K562 (cell line): ENCODE data around the gene WDPCP. TPM values are rescaled to one million over a fixed set of nuclear protein-coding genes. Genes with fewer than 3 reads are reported as not detected.

Source experiments
- ATAC-seq: fragments of 200-7000 bp; cut with Tn5 transposase; 3 replicates; pipeline ENCODE4 v1.9.1; 2020; ENCODE audit warnings: moderate library complexity
- BruUV-seq: library from RNA; stranded (reverse); fragments of 400-500 nt; replicated peaks from 2 replicates; lab custom pipeline; 2021; lab: Mats Ljungman, UMichigan
- CTCF ChIA-PET: fragments of 300-600 bp; formaldehyde crosslinking; extraction: SDS; loops from one replicate; lab custom pipeline; 2021; ENCODE audit warnings: low intra/inter-chr PET ratio; lab: Yijun Ruan, JAX
- POLR2A ChIA-PET: fragments of 300-600, 350-650 bp; sonication (Branson Sonifier 250); formaldehyde crosslinking; extraction: SDS; loops from one replicate; lab custom pipeline; 2021; ENCODE audit warnings: antibody characterized with exemption, inconsistent platforms; lab: Yijun Ruan, JAX
- DNase-seq, 4 experiments: peaks; one replicate each; pipeline versions ENCODE4 v3.0.0 to v3.0.0-alpha.2; 2011 to 2018; ENCODE audit warnings: low spot score in 3 of 4, mixed read lengths in 3 of 4; ENCODE audit errors: extremely low read depth in 1 of 4
- FAIRE-seq: peaks from 2 replicates; lab custom pipeline; 2011; peaks lifted over from hg19 to GRCh38; lab: Jason Lieb, UNC
- H2AFZ ChIP-seq: 2 replicates; pipeline ENCODE4 v1.6.0; 2011; ENCODE audit warnings: low read depth, low read length, control low read depth, inconsistent platforms
- H3K27ac ChIP-seq: fragments of 200-600 bp; 3 replicates; pipeline ENCODE4 v1.8.0; 2011; ENCODE audit warnings: low read depth, mild to moderate bottlenecking, control low read depth, inconsistent platforms, low read length, moderate library complexity, mixed read lengths; ENCODE audit errors: extremely low read depth
- H3K27me3 ChIP-seq, 2 experiments: fragments of 300-600 bp in 1 of 2; 2 replicates in 1 of 2; 3 replicates in 1 of 2; pipeline versions ENCODE4 v1.6.0 to v1.8.0; 2011; ENCODE audit warnings: inconsistent platforms in 2 of 2, low read length in 2 of 2, mild to moderate bottlenecking in 1 of 2, mixed read lengths in 1 of 2, moderate library complexity in 1 of 2; ENCODE audit not compliant: control insufficient read depth in 2 of 2, insufficient read depth in 2 of 2
- H3K36me3 ChIP-seq: fragments of 300-600 bp; 3 replicates; pipeline ENCODE4 v1.8.0; 2011; ENCODE audit warnings: mild to moderate bottlenecking, low read length, inconsistent platforms; ENCODE audit not compliant: control insufficient read depth, insufficient read depth
- H3K4me1 ChIP-seq, 2 experiments: fragments of 200-600 bp in 1 of 2; replicated peaks in 1 of 2; 2 replicates in 1 of 2; 3 replicates in 1 of 2; pipeline versions ENCODE4 v1.5.1 to v1.8.0; 2011; ENCODE audit warnings: inconsistent platforms in 2 of 2, low read length in 2 of 2, mild to moderate bottlenecking in 1 of 2, mixed read lengths in 1 of 2, moderate library complexity in 1 of 2; ENCODE audit not compliant: control insufficient read depth in 2 of 2, insufficient read depth in 2 of 2
- H3K4me2 ChIP-seq: 2 replicates; pipeline ENCODE4 v1.6.1; 2011; ENCODE audit warnings: low read length, control low read depth, inconsistent platforms, mixed read lengths; ENCODE audit not compliant: insufficient read depth
- H3K4me3 ChIP-seq: fragments of 200-600 bp; sonication (generic), shearing (Covaris generic); 2 replicates; pipeline ENCODE4 v1.5.1; 2016; ENCODE audit warnings: control low read depth, inconsistent platforms
- H3K79me2 ChIP-seq: fragments of 200-600 bp; 3 replicates; pipeline ENCODE4 v1.8.0; 2011; ENCODE audit warnings: low read length, inconsistent platforms; ENCODE audit not compliant: control insufficient read depth, insufficient read depth
- H3K9ac ChIP-seq, 2 experiments: 2 replicates each; pipeline versions ENCODE4 v1.6.0 to v1.6.1; 2011; ENCODE audit warnings: low read depth in 2 of 2, low read length in 2 of 2, control low read depth in 1 of 2, inconsistent platforms in 1 of 2, mild to moderate bottlenecking in 1 of 2, mixed read lengths in 1 of 2; ENCODE audit not compliant: insufficient read depth in 1 of 2
- H3K9me1 ChIP-seq: one replicate; pipeline ENCODE4 v1.6.0; 2011; ENCODE audit warnings: inconsistent platforms, mild to moderate bottlenecking, low read length, moderate library complexity; ENCODE audit not compliant: control insufficient read depth, insufficient read depth
- H3K9me3 ChIP-seq: replicated peaks from 2 replicates; pipeline ENCODE4 v1.5.1; 2011; ENCODE audit warnings: low read depth, low read length, inconsistent platforms; ENCODE audit not compliant: control insufficient read depth, insufficient read depth
- H4K20me1 ChIP-seq: replicated peaks from 2 replicates; pipeline ENCODE4 v1.6.1; 2011; ENCODE audit warnings: low read length, inconsistent platforms, mixed read lengths; ENCODE audit not compliant: control insufficient read depth, insufficient read depth
- ASH1L ChIP-seq: fragments of 450-650 bp; IDR thresholded peaks from 2 replicates; pipeline ENCODE4 v1.6.1; 2018; ENCODE audit warnings: borderline replicate concordance, mild to moderate bottlenecking, low read depth; ENCODE audit not compliant: partially characterized antibody
- WGBS: fragments of 100-300 bp; shearing (Covaris generic); methylation state at CpG from one replicate; pipeline ENCODE4 v1.1.6; 2016; ENCODE audit warnings: low coverage, mixed read lengths; ENCODE audit not compliant: insufficient coverage; ENCODE audit errors: missing lambda C conversion rate; 5-methylcytosine and 5-hydroxymethylcytosine counted together
- in situ Hi-C: fragments of 300-500 bp; cut with MboI; formaldehyde crosslinking; loops from 4 replicates; pipeline ENCODE4 v1.15.0; 2018; ENCODE audit warnings: inconsistent platforms, mixed read lengths
- intact Hi-C: fragments of 100-400 bp; cut with micrococcal nuclease; formaldehyde crosslinking; loops from 2 replicates; pipeline ENCODE4 v1.14.2; 2022
- polyA plus RNA-seq, 8 experiments: library from polyadenylated mRNA; depleted of rRNA in 4 of 8; stranded (reverse) in 5 of 8; unstranded in 3 of 8; fragments of >200 nt; fragmentation: Nextera tagmentation in 2 of 8; fragmentation: Illumina TruSeq in 1 of 8; extraction: Ambion mirVana in 2 of 8; extraction: Trizol in 1 of 8; gene quantifications; 2 replicates each; pipeline versions ENCODE4 v1.2.1 to v1.2.3, GENCODE V29; 2011 to 2014; ENCODE audit warnings: inconsistent platforms in 1 of 8, missing spikeins in 1 of 8
- total RNA-seq, 7 experiments: library from RNA; depleted of rRNA in 6 of 7; stranded (reverse); fragments of >200 nt in 6 of 7; fragmentation: Illumina TruSeq in 2 of 7; extraction: Trizol in 2 of 7; gene quantifications; 2 replicates each; pipeline versions ENCODE4 v1.2.1 to v1.2.3, GENCODE V29; 2011 to 2021; ENCODE audit warnings: low replicate concordance in 1 of 7
- TF ChIP-seq, protein P1 (sequence below): fragments of 250-450 bp; sonication (Bioruptor Pico); IDR thresholded peaks from 2 replicates; pipeline ENCODE4 v1.5.0; 2020; ENCODE audit warnings: mild to moderate bottlenecking, borderline replicate concordance
- TF ChIP-seq, protein P2 (sequence below): sonication (generic); formaldehyde crosslinking; IDR thresholded peaks from 2 replicates; pipeline ENCODE4 v1.9.0; 2022; ENCODE audit warnings: mild to moderate bottlenecking, missing genetic modification reagents

WDPCP gene
- total and polyA plus RNA-seq, 9 of the 15 experiments (the other 6 are each of a cell fraction or from before 2014, with no cell fraction given), result 1.4 to 6.4 (median 5.5) TPM

DNA sequence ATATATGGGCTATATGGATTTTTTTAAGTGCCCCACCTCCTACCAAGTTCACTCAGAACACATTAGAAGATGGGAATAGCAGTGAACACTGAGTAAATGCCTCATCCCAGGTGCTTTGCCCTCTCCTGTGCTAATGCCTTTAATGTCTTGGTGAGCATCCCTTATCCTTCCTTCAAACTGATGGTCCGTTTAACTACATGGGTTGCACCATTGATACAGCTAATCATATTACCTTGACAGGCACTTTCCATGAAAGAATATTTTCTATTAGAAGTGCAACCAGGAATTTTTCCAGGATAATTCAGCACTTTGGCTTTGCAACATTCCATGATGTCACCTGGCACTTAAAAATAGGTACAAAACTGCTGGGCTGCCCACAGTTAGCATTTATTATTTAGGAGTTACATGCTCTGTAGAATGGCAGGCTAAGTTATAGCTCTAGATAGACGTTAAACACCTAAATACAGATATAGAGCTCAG is 74.0 kb downstream of the WDPCP start:
- POLR2A ChIA-PET, result no interaction called here
- Histone ChIP-seq H3K9ac (no peak overlapping the region), H2AFZ (no peak overlapping the region), H3K79me2 (no peaks in the 10 kb centered on the region), H3K4me2 (no peak overlapping the region), H3K36me3 (no peaks in the 10 kb centered on the region), H3K4me1 (no peaks in the 10 kb centered on the region), H3K9me3 (no peaks in the 10 kb centered on the region), H3K9me1 (no peaks in the 10 kb centered on the region), H3K4me3 (no peak overlapping the region), H4K20me1 (no peaks in the 10 kb centered on the region), H3K27ac (no peak overlapping the region), H3K27me3 (no peaks in the 10 kb centered on the region)
- no peak for DNase-seq
- no peak for FAIRE-seq
- BruUV-seq, result no TSS peak
- intact Hi-C loops (no loop called here), in situ Hi-C loops (no loop called here)
- no peak for ATAC-seq
- 0% methylated on average over 2 of the region's 2 CpGs for WGBS
- CTCF ChIA-PET, result no interaction called here
- TF ChIP-seq, protein P1, sequence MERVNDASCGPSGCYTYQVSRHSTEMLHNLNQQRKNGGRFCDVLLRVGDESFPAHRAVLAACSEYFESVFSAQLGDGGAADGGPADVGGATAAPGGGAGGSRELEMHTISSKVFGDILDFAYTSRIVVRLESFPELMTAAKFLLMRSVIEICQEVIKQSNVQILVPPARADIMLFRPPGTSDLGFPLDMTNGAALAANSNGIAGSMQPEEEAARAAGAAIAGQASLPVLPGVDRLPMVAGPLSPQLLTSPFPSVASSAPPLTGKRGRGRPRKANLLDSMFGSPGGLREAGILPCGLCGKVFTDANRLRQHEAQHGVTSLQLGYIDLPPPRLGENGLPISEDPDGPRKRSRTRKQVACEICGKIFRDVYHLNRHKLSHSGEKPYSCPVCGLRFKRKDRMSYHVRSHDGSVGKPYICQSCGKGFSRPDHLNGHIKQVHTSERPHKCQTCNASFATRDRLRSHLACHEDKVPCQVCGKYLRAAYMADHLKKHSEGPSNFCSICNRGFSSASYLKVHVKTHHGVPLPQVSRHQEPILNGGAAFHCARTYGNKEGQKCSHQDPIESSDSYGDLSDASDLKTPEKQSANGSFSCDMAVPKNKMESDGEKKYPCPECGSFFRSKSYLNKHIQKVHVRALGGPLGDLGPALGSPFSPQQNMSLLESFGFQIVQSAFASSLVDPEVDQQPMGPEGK (CRISPR knock-in tag), result no peak
- TF ChIP-seq ASH1L, result no peak
- TF ChIP-seq, protein P2, sequence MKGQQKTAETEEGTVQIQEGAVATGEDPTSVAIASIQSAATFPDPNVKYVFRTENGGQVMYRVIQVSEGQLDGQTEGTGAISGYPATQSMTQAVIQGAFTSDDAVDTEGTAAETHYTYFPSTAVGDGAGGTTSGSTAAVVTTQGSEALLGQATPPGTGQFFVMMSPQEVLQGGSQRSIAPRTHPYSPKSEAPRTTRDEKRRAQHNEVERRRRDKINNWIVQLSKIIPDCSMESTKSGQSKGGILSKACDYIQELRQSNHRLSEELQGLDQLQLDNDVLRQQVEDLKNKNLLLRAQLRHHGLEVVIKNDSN (CRISPR knock-in tag), result no peak
